ENCODE results near the gene NXPH4.

Gene NXPH4

DNA sequence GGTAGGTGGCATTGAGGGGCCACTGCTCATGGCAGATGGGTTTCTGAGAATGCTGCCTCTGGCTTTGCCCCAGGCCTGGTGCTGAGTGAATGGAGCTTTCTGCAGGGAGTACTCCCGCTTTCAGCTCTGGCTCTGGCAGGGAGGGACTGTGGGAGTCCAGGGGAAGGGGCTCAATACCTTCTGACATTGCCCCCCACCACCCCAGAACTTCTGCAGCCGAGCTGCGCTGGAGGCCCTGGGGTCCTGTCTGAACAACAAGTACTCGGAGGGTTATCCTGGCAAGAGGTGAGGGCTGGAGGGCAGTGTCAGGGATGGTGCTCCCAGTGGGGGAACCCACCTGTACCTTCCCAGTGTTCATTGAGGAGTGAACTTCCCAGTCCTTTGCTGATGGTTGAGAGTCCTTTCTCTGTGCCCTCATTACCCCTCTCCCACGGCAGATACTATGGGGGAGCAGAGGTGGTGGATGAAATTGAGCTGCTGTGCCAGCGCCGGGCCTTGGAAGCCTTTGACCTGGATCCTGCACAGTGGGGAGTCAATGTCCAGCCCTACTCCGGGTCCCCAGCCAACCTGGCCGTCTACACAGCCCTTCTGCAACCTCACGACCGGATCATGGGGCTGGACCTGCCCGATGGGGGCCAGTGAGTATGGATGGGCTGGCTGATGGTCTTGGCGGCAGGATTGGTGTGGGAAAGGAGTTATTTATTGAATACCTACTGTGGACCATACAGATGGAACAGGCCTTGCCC, 14.9 kb downstream of the NXPH4 start:
- no peak for DNase-seq (ENCODE audit: low spot score)

DNA sequence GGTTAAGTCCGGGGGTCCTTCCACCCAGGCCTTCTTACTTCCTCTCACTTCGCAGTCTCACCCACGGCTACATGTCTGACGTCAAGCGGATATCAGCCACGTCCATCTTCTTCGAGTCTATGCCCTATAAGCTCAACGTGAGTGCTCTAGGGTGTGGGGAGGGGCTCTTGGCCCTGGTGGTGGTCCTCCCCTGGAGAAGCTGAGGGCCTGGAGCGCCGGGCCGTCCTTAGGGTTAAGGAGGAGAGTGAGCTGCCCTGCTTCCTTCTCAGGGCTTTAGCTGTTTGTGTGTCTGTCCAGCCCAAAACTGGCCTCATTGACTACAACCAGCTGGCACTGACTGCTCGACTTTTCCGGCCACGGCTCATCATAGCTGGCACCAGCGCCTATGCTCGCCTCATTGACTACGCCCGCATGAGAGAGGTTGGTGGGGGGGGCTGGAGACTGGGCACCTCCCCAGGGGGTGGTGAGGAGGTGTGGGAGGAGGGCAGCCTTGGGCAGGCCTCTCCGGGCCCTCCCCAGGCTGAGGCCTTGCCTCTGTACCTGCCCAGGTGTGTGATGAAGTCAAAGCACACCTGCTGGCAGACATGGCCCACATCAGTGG, 15.7 kb downstream of the NXPH4 start:
- DNase-seq (ENCODE audit: low spot score) = no peak

DNA sequence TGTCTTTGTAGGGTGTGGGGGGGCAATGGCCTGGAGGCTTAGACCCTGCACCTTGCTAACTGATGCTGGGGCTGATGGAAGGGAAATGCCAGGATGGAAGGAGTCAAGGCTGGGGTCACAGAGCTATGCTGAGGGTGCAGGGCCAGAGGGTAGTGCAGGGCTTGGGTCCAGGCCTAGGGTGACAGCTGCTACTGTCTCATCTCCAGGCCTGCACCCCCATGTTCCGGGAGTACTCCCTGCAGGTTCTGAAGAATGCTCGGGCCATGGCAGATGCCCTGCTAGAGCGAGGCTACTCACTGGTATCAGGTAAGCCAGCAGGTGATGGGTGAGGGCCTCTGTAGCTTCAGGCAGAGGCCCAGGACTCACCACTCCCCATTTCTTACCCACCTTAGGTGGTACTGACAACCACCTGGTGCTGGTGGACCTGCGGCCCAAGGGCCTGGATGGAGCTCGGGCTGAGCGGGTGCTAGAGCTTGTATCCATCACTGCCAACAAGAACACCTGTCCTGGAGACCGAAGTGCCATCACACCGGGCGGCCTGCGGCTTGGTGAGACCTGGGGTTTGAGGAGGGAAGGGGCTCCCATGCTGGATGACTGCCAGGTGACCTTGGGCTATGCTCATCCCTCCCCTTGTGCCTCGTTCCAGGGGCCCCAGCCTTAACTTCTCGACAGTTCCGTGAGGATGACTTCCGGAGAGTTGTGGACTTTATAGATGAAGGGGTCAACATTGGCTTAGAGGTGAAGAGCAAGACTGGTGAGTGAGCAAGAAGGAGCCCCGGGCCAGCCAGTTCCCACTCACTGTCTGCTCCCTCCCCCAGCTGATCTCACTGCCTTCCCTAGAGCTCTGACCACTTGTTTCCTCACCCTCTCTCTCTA, 17.0 kb downstream of the NXPH4 start:
- no peak for DNase-seq (ENCODE audit: low spot score)

DNA sequence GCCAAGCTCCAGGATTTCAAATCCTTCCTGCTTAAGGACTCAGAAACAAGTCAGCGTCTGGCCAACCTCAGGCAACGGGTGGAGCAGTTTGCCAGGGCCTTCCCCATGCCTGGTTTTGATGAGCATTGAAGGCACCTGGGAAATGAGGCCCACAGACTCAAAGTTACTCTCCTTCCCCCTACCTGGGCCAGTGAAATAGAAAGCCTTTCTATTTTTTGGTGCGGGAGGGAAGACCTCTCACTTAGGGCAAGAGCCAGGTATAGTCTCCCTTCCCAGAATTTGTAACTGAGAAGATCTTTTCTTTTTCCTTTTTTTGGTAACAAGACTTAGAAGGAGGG, 17.6 kb downstream of the NXPH4 start:
- DNase-seq (ENCODE audit: low spot score) = no peak

DNA sequence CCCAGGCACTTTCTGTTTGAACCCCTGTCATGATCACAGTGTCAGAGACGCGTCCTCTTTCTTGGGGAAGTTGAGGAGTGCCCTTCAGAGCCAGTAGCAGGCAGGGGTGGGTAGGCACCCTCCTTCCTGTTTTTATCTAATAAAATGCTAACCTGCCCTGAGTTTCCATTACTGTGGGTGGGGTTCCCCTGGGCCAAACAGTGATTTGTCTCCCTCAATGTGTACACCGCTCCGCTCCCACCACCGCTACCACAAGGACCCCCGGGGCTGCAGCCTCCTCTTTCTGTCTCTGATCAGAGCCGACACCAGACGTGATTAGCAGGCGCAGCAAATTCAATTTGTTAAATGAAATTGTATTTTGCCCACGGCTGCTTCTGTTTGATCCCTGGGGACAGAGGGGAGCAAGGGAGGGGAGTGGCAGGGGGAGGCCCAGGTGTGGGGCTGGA, 18.0 kb downstream of the NXPH4 start:
- no peak for DNase-seq (ENCODE audit: low spot score)

DNA sequence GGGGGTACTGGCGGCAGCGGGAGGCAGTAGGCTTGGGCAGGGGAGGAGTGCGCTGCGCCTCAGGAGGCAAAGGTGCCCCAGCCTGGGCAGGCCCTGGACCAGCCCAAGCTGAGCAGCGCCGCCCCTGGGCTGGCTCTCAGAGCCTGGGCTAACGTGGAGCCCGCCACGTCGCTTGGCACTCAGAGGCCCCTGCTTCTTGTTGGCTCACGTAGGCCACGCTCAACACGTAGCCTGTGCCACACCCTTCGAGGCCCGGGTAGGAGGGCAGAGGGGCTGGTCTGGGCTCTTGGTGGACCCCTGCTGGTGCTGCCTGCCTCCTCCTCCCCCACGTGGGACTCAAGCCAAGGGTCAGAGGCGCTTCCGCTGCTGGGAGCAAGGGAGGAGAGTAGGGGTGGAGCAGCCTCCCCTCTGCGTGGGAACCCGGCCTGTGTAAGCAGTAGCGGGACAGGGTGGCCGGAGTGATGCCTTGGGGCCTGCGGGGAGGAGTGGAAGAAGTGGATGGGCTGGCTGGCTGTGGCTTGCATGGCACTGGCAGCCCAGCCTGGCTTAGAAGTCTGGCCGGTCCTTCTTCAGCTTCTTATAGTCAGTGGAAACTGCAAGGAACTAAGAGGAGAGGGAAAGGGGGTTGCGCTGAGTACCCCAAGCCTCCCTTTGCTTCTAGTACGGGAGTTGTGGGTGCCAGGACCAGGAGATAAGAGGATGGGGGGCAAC, 18.6 kb downstream of the NXPH4 start:
- DNase-seq (ENCODE audit: low spot score) = no peak

DNA sequence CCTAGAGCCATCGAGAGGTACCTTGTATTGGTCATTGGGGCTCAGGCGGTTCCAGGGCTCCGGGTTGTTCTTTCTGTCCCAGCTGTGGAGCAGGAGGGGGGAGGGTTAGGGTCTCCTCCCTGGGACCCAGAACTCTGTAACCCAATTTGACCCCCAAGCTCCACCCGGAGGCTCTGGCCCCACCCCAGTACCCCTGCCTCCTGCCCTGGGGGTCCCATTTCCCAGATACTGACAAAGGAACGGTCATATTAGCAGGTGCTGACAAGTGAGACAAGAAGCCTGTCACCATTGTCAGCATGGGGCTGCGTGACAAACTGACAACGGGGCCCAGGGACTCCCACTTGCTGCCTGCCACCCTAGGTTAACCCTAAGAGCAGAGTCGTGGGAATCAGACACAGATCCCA, 19.1 kb downstream of the NXPH4 start:
- DNase-seq (ENCODE audit: low spot score) = no peak

DNA sequence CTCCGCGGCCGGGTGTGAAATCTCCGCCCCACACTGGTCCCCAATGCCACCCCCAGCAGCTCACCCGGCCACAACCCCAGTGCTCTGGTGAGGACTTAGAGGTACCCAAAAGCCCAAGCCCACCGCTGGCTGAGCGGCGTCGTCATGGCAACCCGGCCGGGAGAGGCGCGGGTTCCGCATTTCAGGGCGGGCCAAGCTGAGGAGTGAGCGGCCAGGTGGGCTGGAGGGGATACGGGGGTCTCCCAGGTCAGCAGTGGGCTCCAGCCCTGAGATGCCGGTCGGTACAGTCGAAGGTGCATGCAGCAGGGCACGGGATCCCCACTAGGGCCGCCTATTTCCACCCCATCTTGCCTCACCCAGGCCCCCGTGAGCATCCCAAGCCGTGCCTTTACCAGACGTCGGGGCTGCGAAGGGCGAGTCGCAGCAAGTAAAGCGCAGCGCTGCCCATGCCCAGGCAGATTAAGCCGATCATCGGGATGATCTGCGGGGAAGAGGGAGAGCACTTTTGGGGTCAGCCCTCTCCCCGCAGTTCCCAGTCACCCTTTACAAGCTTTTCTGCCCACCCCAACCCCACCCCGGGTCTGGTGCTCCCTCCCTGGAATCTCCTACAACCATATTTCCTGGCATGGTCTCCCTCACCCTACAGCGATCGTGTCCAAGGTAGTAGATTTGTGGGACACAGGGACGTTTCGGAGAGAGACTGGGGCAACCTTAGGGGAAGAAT, 19.8 kb downstream of the NXPH4 start:
- no peak for DNase-seq (ENCODE audit: low spot score)

DNA sequence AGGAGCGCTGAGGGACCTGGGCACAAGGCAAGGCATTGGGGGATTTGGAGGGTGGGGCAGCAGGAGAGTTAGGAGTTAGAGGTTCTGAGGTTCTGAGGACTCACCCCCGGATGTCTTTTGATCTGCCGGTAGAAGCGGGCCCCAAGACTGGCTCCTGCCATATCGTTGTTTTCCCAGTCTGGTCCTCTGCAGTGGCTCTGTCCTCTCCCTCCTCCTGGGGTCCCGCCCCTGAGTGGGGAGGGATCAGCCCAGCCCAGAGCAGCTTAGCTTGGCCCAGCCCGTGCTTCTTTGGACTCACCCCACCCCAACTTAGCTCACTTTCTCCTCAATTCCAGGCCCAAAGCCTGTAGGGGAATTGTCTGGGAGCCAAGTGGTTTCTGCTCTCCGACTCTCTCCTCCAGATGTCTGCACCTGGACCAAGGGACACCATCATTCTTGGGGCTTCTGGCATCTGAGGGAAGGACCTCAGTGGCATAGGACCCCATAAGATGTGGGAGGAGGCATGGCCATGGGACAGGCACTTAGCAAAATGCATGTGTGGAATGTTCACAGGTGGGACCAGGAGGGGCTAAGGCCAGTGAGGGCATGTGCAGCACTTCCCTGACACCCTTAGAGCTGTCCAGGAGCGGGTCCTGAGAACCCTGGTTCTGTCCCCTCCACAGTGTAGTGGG, 20.5 kb downstream of the NXPH4 start:
- DNase-seq (ENCODE audit: low spot score) = no peak

DNA sequence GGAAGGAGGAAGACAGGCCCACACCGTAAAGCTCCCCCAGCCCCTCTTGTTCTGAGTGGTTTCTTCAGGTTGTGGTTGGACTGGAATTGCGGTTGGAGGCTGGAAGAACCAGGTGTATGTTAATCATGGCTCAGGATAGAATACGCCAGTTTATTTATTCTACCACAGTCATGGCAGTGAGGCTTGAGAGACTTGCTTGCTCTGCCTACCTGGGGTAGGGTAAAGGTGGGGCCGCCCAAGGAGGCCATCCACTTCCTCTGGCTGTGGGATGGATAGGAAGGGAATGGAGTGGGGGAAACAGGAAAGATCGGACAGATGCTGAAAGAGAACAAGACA, 21.0 kb downstream of the NXPH4 start:
- DNase-seq (ENCODE audit: low spot score) = no peak

DNA sequence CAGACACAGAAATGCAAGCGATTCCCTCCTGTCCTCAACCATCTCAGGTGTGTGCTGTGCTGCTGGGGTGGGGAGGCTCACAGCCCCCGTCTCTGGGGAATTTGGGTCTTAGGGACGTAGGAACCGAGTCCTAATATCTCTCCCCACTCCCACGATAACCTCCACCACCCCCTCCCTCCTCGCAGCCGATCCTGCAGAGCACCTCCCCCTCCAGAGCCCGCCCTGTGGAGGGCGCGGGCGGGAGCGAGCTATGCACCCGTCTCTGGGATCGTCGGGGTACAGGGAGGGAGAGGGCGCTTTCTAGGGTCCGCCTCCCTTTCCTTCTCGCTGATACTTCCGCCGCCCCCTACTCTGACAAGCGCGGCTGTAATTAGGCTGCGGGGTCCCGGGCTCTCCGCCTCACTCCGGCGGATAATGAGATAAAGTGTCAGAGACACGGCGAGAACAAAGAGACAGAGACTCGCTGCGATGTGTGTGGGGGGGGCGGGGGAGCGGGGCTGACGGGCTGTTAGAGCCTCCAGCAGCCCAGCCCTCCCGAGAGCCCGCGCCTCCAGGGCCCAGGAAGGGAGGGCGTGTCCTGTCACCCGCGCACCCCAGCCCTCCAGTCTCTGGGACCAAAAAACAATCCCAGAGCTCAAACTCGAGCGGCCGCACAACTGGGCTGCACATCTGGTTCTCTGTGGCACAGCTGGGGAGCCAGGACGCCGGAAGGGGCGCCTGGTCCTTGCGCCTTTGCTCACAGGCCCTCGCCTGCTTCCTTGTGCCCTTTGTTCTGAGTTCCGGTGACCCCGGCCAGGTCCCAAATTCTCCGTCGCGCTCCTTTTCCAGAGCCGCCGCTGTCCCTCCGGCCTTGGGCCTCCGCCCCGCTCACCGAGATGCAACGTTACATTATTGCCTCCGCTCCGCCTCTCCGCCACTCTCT, 21.6 kb downstream of the NXPH4 start:
- DNase-seq (ENCODE audit: low spot score) = no peak

DNA sequence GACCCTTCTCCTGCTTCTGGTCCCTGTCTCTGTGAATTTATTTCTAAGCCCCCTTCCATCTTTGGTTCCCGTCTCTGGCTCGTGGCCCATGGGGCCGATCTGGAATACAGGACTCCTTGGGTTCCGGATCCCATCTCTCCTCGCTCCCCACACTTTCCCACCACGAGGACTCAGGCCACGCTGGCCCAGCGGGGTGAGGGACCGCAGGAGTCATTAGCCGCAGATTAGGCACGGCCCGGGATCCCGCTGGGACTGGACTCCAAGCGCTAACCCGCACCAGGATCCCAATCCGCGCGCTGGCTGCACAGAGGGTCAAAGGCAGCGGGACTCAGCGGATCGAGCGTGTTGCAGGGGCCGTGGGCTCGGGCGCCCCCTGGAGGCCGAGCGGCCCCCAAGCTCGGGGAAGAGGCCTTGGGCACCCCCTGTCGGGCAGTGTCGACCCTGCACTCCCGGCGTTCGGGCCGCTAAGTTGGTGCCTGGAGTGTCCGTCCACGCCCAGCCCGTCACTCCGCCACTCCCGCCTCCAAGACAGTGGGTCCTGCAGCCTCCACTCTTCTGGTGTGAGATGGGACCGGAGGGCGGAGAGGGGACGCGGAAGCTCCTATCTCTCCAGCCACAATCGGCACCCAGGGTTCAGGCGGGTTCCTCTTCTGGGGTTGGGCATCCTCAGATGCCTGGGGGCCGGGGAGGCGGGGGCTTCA, 22.4 kb downstream of the NXPH4 start:
- peak; percentile 91 for DNase-seq (ENCODE audit: low spot score)

DNA sequence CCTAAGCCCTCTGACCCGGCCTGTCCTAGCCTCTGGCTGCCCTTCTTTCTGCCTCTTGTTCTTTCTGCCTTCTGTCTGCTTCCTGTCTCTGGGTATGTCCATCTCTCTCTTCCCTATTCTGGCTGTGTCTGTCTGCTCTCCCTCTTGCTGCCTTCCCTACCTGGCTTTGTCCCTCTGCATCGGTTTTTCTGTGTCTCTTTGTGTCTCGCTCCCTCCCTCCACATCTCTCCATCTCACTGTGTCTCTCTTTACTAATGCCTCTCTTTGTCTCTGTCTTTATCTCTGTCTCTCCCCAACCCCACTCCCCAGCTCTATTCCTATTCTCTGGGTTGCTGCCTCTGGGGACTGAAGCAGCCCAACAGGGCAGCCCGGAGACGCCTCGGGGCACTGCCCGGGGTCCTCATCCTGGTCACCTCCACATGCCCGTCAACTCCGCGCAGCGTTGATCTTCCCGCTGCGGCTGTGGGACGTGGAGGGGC, 23.0 kb downstream of the NXPH4 start:
- no peak for DNase-seq (ENCODE audit: low spot score)

DNA sequence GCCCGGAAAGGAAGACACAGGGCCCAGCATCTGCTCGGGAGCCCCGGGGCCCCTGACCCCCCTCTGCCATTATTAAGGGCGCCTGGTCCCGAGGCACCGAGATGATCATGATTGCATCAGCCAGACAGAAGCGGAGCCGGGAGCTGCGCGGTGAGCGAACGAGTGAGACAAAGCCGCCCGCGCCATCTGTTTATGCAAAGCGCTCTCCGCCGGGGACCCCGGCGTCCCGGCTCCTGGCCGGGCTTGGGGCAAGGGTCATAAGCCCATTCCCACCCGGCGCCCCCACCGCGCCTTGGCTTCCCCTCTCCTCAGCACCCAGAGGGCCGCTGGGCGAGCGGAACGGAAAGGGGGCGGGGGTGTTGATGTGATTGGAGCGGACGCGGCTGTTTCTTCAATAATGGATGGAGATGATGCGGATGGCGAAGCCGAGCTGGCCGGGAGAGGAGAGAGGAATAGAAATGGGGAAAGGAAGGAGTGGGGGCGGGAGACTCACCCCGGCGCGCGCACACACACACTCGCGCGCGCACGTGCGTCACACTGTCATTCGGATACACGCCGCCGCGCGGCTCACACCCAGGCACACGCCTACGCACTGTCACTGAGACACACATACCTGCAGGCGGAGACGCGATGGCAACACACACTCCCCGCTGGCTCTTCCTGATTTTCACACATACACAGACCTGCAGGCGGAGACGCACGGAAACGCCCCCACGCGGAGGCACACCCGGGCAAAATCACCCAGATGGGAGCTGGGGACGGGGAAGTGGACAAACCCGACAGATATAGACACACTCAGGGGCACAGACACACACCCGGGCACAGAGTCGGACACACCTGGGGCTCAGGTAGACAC, 23.7 kb downstream of the NXPH4 start:
- DNase-seq (ENCODE audit: low spot score) = peak; percentile 82

DNA sequence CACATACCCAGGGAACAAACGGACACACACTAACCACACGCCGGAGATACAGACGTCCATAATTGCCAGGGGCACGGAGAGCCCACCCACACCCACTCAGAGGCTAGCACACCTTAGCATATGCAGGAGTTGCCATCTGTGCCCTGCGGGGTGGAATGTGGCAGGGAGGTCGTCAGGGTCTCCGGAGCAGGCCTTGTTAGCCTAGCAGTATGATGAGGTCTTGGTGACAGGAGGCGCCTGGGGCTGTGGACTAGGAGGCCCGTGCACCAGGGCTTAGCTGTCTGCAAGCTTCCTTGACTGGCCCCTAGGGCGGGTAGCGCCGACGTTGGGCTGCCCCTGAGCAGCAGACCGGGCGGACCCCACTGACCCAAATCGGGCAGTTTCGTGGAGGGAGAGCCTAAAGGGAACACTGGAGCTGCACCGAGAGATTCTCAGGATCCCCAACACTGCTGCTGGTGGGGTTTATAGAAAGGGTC, 24.4 kb downstream of the NXPH4 start:
- DNase-seq (ENCODE audit: low spot score) = no peak

DNA sequence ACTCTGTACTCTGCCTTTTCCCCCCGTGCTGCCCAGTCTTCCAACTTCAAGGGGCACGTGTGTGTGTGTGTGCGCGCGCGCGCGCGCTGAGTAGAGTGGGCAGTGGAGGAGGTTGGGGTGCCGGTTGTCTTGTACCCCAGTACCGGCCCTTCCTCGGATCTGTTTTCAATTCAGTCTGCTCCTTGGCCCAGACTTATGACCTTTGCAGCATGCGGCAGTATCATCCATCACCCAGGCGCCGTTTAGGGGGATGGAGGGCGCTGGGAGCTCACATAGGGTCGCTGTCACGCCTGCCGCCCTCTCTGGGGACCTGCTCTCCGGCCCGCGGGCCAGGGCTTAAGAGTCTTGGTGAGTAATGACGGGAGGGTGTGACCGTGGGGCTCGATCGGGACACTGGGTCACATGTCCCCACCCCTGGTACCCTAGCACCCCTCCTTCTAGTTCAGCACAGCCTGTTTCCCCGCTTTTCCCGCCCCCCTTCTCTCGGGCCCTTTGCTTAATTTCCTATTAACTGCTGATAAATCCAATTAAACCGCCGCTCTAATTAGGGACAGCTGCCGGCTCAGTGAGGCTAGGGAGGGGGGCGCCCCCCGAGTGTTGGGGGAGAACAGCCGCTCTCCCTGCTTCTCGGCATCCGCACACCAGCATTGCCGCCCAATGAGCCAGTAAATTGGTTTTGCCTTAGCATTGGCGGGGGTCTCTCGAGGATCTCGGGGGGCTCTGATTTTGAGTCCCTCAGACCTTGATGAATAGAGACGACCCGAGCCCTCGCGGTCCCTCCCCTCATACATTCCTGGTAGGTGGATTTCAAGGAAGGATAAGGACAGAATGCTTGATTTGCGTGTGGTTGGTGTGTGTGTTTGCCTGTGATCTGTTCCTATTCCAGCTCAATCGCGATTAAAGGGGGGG, 25.1 kb downstream of the NXPH4 start:
- DNase-seq (ENCODE audit: low spot score) = no peak

DNA sequence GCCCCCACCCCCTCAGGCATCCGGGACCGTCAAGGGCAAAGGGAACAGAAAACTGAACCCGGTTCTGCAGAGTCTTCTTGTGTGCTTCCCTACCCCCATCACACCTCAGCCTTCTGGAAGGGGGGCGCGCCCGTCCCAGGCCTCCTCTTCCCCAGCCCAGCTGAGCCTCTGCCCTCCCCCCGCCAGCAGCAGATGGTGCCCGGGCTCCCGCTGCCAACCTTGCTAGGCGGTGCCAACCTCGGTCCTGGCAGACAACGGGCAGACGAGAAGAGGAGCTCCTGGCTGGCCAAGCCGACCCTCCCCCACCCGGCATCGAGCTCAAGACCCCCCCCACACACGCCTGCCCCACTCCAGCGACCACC, 25.7 kb downstream of the NXPH4 start:
- no peak for DNase-seq (ENCODE audit: low spot score)

All from activated CD4-positive, alpha-beta T cell treated with anti-CD3 and anti-CD28 coated beads, Interleukin-2, Interleukin-4, amounts not matched to agents 100 ng/mL and 50 ng/mL, durations not matched to agents 16 hours and 8 hours (primary cell).